HCT116 (cell line): Measurements from ENCODE around the gene ANKRD2. TPM values are rescaled to one million over a fixed set of nuclear protein-coding genes. Genes with fewer than 3 reads are reported as not detected.

ENCODE experiments used
- ATAC-seq: fragments of 200-7000 bp; cut with Tn5 transposase; 2 replicates; pipeline ENCODE4 v1.9.1; 2020; ENCODE audit warnings: mild to moderate bottlenecking, moderate library complexity
- BruUV-seq: library from RNA; stranded (reverse); fragments of 400-500 nt; replicated peaks from 2 replicates; lab custom pipeline; 2021; lab: Mats Ljungman, UMichigan
- CTCF ChIA-PET: fragments of 300-600 bp; sonication (Branson Sonifier 250); formaldehyde crosslinking; loops from one replicate; lab custom pipeline; 2021; ENCODE audit warnings: antibody characterized with exemption; lab: Charles Lee
- POLR2A ChIA-PET: fragments of 300-600, 350-600 bp; sonication (Branson Sonifier 250); formaldehyde crosslinking; loops from one replicate; lab custom pipeline; 2021; ENCODE audit warnings: antibody characterized with exemption; lab: Charles Lee
- RAD21 ChIA-PET, 2 experiments: fragments of 300-600 bp; sonication (Branson Sonifier 250); formaldehyde crosslinking; loops; one replicate each; lab custom pipeline; 2023; ENCODE audit warnings: low total read pairs in 2 of 2; ENCODE audit not compliant: uncharacterized antibody in 2 of 2, unreplicated experiment in 2 of 2, low non-redundant PET in 1 of 2; lab: Charles Lee
- DNase-seq: peaks from one replicate; pipeline ENCODE4 v3.0.0-alpha.2; 2010; ENCODE audit warnings: low read depth, low spot score
- H2AFZ ChIP-seq: fragments of 200-600 bp; shearing (Covaris generic), sonication (generic); 2 replicates; pipeline ENCODE4 v1.6.1; 2017; ENCODE audit warnings: low read depth, mixed run types, mixed read lengths, antibody characterized with exemption, low read length; ENCODE audit not compliant: poor library complexity, severe bottlenecking
- H3K27ac ChIP-seq: 2 replicates; pipeline ENCODE4 v1.5.1; 2012; ENCODE audit warnings: low read depth, low read length
- H3K27me3 ChIP-seq: fragments of 200-600 bp; sonication (generic); 2 replicates; pipeline ENCODE4 v1.6.1; 2016; ENCODE audit warnings: mixed run types, low read length, mixed read lengths; ENCODE audit not compliant: insufficient read depth
- H3K36me3 ChIP-seq, 2 experiments: fragments of 200-500 bp in 1 of 2; fragments of 200-600 bp in 1 of 2; sonication (Bioruptor generic) in 1 of 2; sonication (generic) in 1 of 2; 2 replicates each; pipeline versions ENCODE4 v1.5.1 to v1.6.1; 2014 to 2016; ENCODE audit warnings: low read length in 2 of 2, inconsistent platforms in 1 of 2, mixed read lengths in 1 of 2, mixed run types in 1 of 2; ENCODE audit not compliant: insufficient read depth in 2 of 2, control insufficient read depth in 1 of 2
- H3K4me1 ChIP-seq, 2 experiments: fragments of 200-600 bp in 1 of 2; sonication (generic) in 1 of 2; 2 replicates each; pipeline versions ENCODE4 v1.5.1 to v1.6.1; 2012 to 2017; ENCODE audit warnings: low read length in 2 of 2, inconsistent platforms in 1 of 2, mild to moderate bottlenecking in 1 of 2, mixed read lengths in 1 of 2, mixed run types in 1 of 2, moderate library complexity in 1 of 2; ENCODE audit not compliant: insufficient read depth in 2 of 2, control insufficient read depth in 1 of 2
- H3K4me2 ChIP-seq: fragments of 200-600 bp; sonication (generic); 2 replicates; pipeline ENCODE4 v1.6.1; 2017; ENCODE audit warnings: mixed run types, low read length, mixed read lengths
- H3K4me3 ChIP-seq, 2 experiments: fragments of 200-600 bp in 1 of 2; sonication (generic) in 1 of 2; replicated peaks in 1 of 2; 2 replicates each; pipeline ENCODE4 v1.5.1; 2011 to 2016; ENCODE audit warnings: low read length in 2 of 2, control low read depth in 1 of 2, low read depth in 1 of 2, mild to moderate bottlenecking in 1 of 2, mixed read lengths in 1 of 2, mixed run types in 1 of 2
- H3K79me2 ChIP-seq: fragments of 200-600 bp; sonication (generic); 2 replicates; pipeline ENCODE4 v1.6.1; 2017; ENCODE audit warnings: mild to moderate bottlenecking, mixed run types, low read length, moderate library complexity, mixed read lengths; ENCODE audit not compliant: insufficient read depth
- H3K9ac ChIP-seq: fragments of 200-600 bp; sonication (generic); 2 replicates; pipeline ENCODE4 v1.6.1; 2016; ENCODE audit warnings: low read length, mixed read lengths
- H3K9me2 ChIP-seq: fragments of 200-600 bp; sonication (generic), shearing (Covaris generic); 2 replicates; pipeline ENCODE4 v1.6.1; 2017; ENCODE audit warnings: mixed run types, mild to moderate bottlenecking, moderate library complexity; ENCODE audit not compliant: insufficient read depth
- H3K9me3 ChIP-seq, 2 experiments: fragments of 200-500 bp in 1 of 2; fragments of 200-600 bp in 1 of 2; sonication (Bioruptor generic) in 1 of 2; sonication (generic) in 1 of 2; 2 replicates each; pipeline ENCODE4 v1.6.1; 2014 to 2017; ENCODE audit warnings: low read length in 2 of 2, mixed read lengths in 2 of 2, inconsistent platforms in 1 of 2, low read depth in 1 of 2, mild to moderate bottlenecking in 1 of 2, mixed run types in 1 of 2, moderate library complexity in 1 of 2; ENCODE audit not compliant: control insufficient read depth in 1 of 2, insufficient read depth in 1 of 2
- H4K20me1 ChIP-seq: fragments of 200-600 bp; sonication (generic), shearing (Covaris generic); 2 replicates; pipeline ENCODE4 v1.6.1; 2017; ENCODE audit warnings: mixed run types, mild to moderate bottlenecking, moderate library complexity; ENCODE audit not compliant: insufficient read depth
- CBX3 ChIP-seq: IDR thresholded peaks from 2 replicates; pipeline ENCODE4 v1.6.1; 2012; ENCODE audit warnings: low read depth
- CEBPB ChIP-seq: IDR thresholded peaks from 2 replicates; pipeline ENCODE4 v1.6.1; 2012; ENCODE audit warnings: low read depth
- CTCF ChIP-seq, 3 experiments: fragments of 200-600 bp in 1 of 3; sonication (generic) in 1 of 3; IDR thresholded peaks in 2 of 3; conservative IDR thresholded peaks in 1 of 3; 2 replicates each; pipeline ENCODE4 v1.5.1; 2012 to 2017; ENCODE audit warnings: low read depth in 2 of 3, low read length in 2 of 3, antibody characterized with exemption in 1 of 3, borderline replicate concordance in 1 of 3, control low read depth in 1 of 3, mild to moderate bottlenecking in 1 of 3, mixed read lengths in 1 of 3, mixed run types in 1 of 3, moderate library complexity in 1 of 3; ENCODE audit not compliant: insufficient read depth in 1 of 3
- ELF1 ChIP-seq: IDR thresholded peaks from 2 replicates; pipeline ENCODE4 v1.6.1; 2012; ENCODE audit warnings: low read depth, borderline replicate concordance
- EZH2 ChIP-seq: fragments of 200-600 bp; sonication (generic); IDR thresholded peaks from 2 replicates; pipeline ENCODE4 v1.6.1; 2017; ENCODE audit warnings: antibody characterized with exemption, mixed run types
- JUND ChIP-seq: IDR thresholded peaks from 2 replicates; pipeline ENCODE4 v1.6.1; 2012
- MAX ChIP-seq: IDR thresholded peaks from 2 replicates; pipeline ENCODE4 v1.6.1; 2012
- POLR2A ChIP-seq: IDR thresholded peaks from 2 replicates; pipeline ENCODE4 v1.7.0; 2011; ENCODE audit warnings: borderline replicate concordance; ENCODE audit not compliant: insufficient read depth, insufficient read length; ENCODE audit errors: extremely low read depth
- SP1 ChIP-seq: IDR thresholded peaks from 2 replicates; pipeline ENCODE4 v1.6.1; 2012; ENCODE audit warnings: low read depth
- TCF7L2 ChIP-seq: IDR thresholded peaks from 2 replicates; pipeline ENCODE4 v1.7.0; 2011; ENCODE audit warnings: borderline replicate concordance, inconsistent platforms; ENCODE audit not compliant: insufficient read depth, insufficient read length; ENCODE audit errors: extremely low read depth
- YY1 ChIP-seq: IDR thresholded peaks from 2 replicates; pipeline ENCODE4 v1.6.1; 2011; ENCODE audit warnings: low read length, low read depth, moderate library complexity, mild to moderate bottlenecking; ENCODE audit not compliant: insufficient replicate concordance; ENCODE audit errors: extremely low read depth
- ZBTB33 ChIP-seq: IDR thresholded peaks from 2 replicates; pipeline ENCODE4 v1.6.1; 2011; ENCODE audit warnings: mild to moderate bottlenecking, low read length, moderate library complexity; ENCODE audit not compliant: insufficient replicate concordance; ENCODE audit errors: extremely low read depth
- ZFX ChIP-seq: fragments of 450-650 bp; IDR thresholded peaks from 2 replicates; pipeline ENCODE4 v1.6.1; 2017
- intact Hi-C: fragments of 100-400 bp; cut with micrococcal nuclease; formaldehyde crosslinking; loops from 2 replicates; pipeline ENCODE4 v1.10.0; 2022
- total RNA-seq: library from RNA; stranded (reverse); gene quantifications from one replicate; pipeline ENCODE4 v1.2.1, GENCODE V29; 2021; ENCODE audit not compliant: unreplicated experiment

Gene ANKRD2
- total RNA-seq, 1 experiment from 2014 or later: 0.15 TPM

GRCh38 chr10:97608991-97609561 lies 36.5 kb downstream of the ANKRD2 start:
- H4K20me1 ChIP-seq: no peaks in the 10 kb centered on the region
- DNase-seq (no peak), ATAC-seq (no peak)
- H3K9me2 ChIP-seq: no peaks in the 10 kb centered on the region
- no peak overlapping the region for H3K4me2 ChIP-seq
- no peaks in the 10 kb centered on the region for H3K9me3 ChIP-seq
- no peak overlapping the region for H3K9ac ChIP-seq
- no TSS peak for BruUV-seq
- no peaks in the 10 kb centered on the region for H3K79me2 ChIP-seq
- no peaks in the 10 kb centered on the region for H3K27me3 ChIP-seq
- H3K27ac ChIP-seq: no peak overlapping the region
- intact Hi-C loops: no loop called here
- no peaks in the 10 kb centered on the region for H3K36me3 ChIP-seq
- H3K4me3 ChIP-seq: no peak overlapping the region
- no peak for TF ChIP-seq SP1
- no peak for TF ChIP-seq EZH2
- no peak for TF ChIP-seq CTCF (IDR thresholded peaks at IDR 0.05 in 2 of 3, conservative IDR thresholded peaks at IDR 0.05 in 1 of 3; ENCODE audit: borderline replicate concordance in 1 of 3, insufficient read depth in 1 of 3, low read depth in 2 of 3, low read length in 2 of 3)
- no peak for TF ChIP-seq ZFX
- no peak for TF ChIP-seq CBX3
- no peak overlapping the region for H2AFZ ChIP-seq
- ChIA-PET RAD21 (interaction anchor here in 1 of 2 experiments (1.3 kb wide), 1 partner anchor 143 kb away, joined by 3 read pairs; no protein-coding TSS in a partner anchor), POLR2A (no interaction called here), CTCF (no interaction called here)
- H3K4me1 ChIP-seq: peaks cover 3 to 4% of the 10 kb centered on the region in 2 experiments; a peak in 2 of 4 replicates

GRCh38 chr10:97611473-97611872 lies 38.9 kb downstream of the ANKRD2 start:
- Histone ChIP-seq H3K36me3 (no peaks in the 10 kb centered on the region), H4K20me1 (no peaks in the 10 kb centered on the region), H3K79me2 (no peaks in the 10 kb centered on the region), H3K4me1 (peaks cover 3 to 4% of the 10 kb centered on the region in 2 experiments; a peak in 2 of 4 replicates), H3K9me3 (no peaks in the 10 kb centered on the region), H3K4me3 (no peak overlapping the region), H2AFZ (no peak overlapping the region)
- intact Hi-C loops: no loop called here
- POLR2A ChIA-PET: no interaction called here
- BruUV-seq: no TSS peak
- no peak for ATAC-seq
- RAD21 ChIA-PET: interaction anchor here in 1 of 2 experiments (0.5 kb wide), 1 partner anchor 22 kb away, joined by 3 read pairs; the partner anchor contains the start of gene C10orf62
- TF ChIP-seq YY1: no peak
- TF ChIP-seq CEBPB: no peak
- no peak for TF ChIP-seq TCF7L2
- TF ChIP-seq JUND: no peak
- TF ChIP-seq POLR2A: no peak
- no peak for TF ChIP-seq ZBTB33
- no peak for TF ChIP-seq ELF1
- no peak for TF ChIP-seq MAX
- TF ChIP-seq EZH2: no peak
- TF ChIP-seq, all 23 proteins: peak for 0
- no peak overlapping the region for H3K4me2 ChIP-seq
- CTCF ChIA-PET: interaction anchor here (0.8 to 2.3 kb wide), 7 partner anchors 37 to 148 kb away, joined by 3 to 35 read pairs (median 4); partner anchors contain the start of gene ANKRD2
- H3K27me3 ChIP-seq: no peaks in the 10 kb centered on the region
- no peaks in the 10 kb centered on the region for H3K9me2 ChIP-seq
- no peak overlapping the region for H3K9ac ChIP-seq
- no peak for DNase-seq
- H3K27ac ChIP-seq: no peak overlapping the region
